ENCODE measurements around the gene PIWIL1.

PIWIL1 gene

DNA sequence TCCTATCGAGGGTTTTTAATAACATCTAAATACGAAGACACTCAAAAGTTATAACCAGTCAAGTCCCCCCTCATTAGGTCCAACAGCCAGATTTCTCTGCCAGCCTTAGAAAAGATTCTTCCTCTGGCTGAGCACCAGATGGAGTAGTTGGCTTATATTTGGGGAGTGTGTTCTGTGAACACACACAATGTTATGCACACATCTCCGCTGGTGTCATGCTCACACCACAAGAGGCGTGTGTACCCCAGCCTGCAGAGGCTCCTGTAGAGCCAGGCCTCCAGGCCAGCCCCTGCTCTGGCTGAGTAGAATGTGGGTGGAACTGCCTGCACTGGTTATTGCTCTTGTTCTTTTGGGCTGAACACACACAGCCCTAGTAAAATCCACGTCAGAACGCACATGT is 64.0 kb downstream of the PIWIL1 start:
- no peak overlapping the region for H3K4me3 ChIP-seq (replicated peaks; ENCODE audit: low read depth, low read length)
- no peak for DNase-seq (ENCODE audit: extremely low read depth, low read depth)
- TF ChIP-seq, protein P1, sequence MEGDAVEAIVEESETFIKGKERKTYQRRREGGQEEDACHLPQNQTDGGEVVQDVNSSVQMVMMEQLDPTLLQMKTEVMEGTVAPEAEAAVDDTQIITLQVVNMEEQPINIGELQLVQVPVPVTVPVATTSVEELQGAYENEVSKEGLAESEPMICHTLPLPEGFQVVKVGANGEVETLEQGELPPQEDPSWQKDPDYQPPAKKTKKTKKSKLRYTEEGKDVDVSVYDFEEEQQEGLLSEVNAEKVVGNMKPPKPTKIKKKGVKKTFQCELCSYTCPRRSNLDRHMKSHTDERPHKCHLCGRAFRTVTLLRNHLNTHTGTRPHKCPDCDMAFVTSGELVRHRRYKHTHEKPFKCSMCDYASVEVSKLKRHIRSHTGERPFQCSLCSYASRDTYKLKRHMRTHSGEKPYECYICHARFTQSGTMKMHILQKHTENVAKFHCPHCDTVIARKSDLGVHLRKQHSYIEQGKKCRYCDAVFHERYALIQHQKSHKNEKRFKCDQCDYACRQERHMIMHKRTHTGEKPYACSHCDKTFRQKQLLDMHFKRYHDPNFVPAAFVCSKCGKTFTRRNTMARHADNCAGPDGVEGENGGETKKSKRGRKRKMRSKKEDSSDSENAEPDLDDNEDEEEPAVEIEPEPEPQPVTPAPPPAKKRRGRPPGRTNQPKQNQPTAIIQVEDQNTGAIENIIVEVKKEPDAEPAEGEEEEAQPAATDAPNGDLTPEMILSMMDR (IDR thresholded peaks at IDR 0.05; ENCODE audit: low read depth, low read length, missing control alignments): no peak

DNA sequence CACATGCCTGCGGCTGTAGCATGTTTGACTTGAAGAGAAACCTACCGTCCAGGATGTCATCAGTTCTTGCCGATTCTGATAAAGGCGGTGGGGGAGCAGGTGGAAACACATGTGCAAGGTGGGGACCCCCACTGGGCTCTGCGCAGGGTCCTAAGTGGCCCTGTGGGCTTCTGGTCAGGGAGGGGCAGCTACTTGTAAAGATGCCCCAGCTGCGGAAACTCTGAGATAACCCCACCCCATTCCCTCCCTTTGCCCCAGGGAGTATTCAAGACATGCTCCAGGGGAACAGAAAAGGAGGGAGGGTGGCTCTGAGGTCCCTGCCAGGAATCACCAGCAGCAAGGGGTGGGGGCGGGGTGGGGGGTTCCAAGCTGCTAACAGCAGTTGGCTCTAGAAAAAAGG is 67.6 kb downstream of the PIWIL1 start:
- TF ChIP-seq, protein P1 (IDR thresholded peaks at IDR 0.05; ENCODE audit: low read depth, low read length, missing control alignments): no peak
- H3K4me3 ChIP-seq (replicated peaks; ENCODE audit: low read depth, low read length): no peak overlapping the region
- no peak for DNase-seq (ENCODE audit: extremely low read depth, low read depth)

DNA sequence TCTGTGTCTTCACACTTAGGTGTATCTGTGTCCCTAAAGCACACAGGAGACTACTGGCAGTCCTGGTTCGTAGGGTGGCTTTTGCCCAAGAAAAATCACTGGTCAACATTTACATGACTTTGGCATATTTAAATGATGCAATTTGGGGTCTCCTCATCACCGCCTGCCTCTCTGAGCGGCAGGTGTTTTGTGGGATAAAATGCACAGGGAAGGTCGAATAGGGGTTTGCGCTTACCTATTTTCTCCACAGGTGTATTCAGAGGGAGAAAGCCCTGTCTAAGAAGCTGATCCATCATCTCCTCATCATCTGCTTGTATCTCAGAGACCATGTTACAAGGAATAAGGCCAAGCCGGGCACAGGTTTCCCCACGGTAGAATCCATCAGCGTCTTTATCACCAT is 74.7 kb downstream of the PIWIL1 start:
- no peak overlapping the region for H3K4me3 ChIP-seq (replicated peaks; ENCODE audit: low read depth, low read length)
- TF ChIP-seq, protein P1 (IDR thresholded peaks at IDR 0.05; ENCODE audit: low read depth, low read length, missing control alignments): no peak
- no peak for DNase-seq (ENCODE audit: extremely low read depth, low read depth)

DNA sequence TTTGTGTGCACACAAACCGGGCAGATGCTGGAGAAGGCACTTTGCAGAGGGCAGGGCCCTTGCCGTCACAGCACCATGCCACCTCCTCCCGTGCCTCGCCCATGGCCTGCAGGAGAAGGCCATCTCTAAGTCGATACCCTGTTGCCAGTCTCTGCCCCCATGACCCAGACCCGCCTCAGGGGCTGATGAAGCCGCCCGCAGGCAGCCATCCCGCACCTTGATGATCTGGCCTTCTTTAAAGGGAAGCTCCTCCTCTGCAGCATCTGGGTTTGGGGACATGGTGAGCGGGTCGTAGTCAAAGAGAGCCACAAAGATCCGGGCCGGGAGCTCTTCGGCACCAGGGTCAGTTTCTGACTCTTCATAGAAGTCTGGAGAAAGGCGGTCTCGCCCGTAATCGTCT is 76.2 kb downstream of the PIWIL1 start:
- TF ChIP-seq, protein P1 (IDR thresholded peaks at IDR 0.05; ENCODE audit: low read depth, low read length, missing control alignments): no peak
- no peak overlapping the region for H3K4me3 ChIP-seq (replicated peaks; ENCODE audit: low read depth, low read length)
- DNase-seq (ENCODE audit: extremely low read depth, low read depth): no peak

DNA sequence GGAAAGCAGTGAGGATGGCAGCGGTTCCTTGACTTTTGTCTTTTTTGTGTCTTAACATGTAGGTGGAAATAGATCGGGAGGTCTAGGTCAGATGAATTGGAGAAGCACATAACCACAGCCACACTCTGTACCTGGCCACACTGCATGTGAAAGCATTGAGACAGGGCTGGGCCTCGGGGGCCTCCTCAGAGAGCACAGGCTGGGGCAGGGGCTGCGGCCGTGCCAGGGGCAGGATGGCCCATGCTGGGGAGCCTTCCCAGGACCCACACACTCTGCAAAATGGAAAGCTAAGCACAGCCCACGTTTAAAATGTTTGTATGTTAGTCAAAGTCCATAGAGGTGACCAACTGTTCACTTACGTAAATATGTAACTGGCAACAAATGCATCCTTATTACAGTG is 76.7 kb downstream of the PIWIL1 start:
- DNase-seq (ENCODE audit: extremely low read depth, low read depth): no peak
- TF ChIP-seq, protein P1 (IDR thresholded peaks at IDR 0.05; ENCODE audit: low read depth, low read length, missing control alignments): no peak
- no peak overlapping the region for H3K4me3 ChIP-seq (replicated peaks; ENCODE audit: low read depth, low read length)

DNA sequence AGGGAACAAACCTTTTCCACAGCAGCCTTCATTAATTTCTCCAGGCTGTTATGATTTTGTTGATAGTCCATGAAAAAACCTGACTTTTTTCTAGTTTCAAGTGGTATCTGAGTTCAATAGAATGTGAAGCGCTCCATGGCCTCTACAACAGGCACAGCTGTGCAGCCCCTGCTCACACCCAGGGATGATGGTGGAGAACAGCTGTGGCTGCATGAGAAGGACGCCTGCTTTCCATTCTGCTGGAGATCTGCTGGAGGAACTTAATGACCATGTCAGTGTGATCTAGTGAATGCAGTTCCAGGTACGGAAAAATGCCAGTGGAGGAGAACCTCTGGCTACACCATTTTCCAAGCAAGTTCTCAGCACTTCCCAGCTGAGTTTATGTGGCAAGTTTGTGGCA is 80.6 kb downstream of the PIWIL1 start:
- no peak for DNase-seq (ENCODE audit: extremely low read depth, low read depth)
- TF ChIP-seq, protein P1 (IDR thresholded peaks at IDR 0.05; ENCODE audit: low read depth, low read length, missing control alignments): no peak
- no peak overlapping the region for H3K4me3 ChIP-seq (replicated peaks; ENCODE audit: low read depth, low read length)

DNA sequence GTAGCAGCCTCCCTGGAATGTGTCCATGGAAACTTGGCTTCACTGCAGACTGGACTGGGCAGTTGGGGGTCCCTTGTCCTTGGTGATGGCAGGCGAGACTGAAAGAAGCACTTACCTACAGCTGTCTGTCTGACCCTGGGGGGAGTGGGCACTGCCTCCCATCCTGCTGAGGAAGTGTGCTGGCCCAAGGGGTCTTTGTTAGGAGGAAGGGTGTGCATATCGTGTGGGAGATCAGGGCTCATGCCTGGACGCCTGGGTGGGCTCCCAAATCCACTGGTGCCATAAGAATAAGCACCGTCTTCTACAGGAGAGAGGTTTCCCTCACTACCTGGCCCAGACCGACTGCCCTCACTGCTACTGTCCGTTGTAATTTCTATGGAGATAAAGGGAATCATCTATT is 81.4 kb downstream of the PIWIL1 start:
- TF ChIP-seq, protein P1 (IDR thresholded peaks at IDR 0.05; ENCODE audit: low read depth, low read length, missing control alignments): no peak
- no peak overlapping the region for H3K4me3 ChIP-seq (replicated peaks; ENCODE audit: low read depth, low read length)
- no peak for DNase-seq (ENCODE audit: extremely low read depth, low read depth)

Data from HFF-Myc (cell line).